Central memory CD8-positive, alpha-beta T cell (primary cell): ENCODE results near the gene ACLY.
A peak's percentile ranks its signal among the peaks of the same experiment; 100 is the strongest.

Source experiments
- ATAC-seq: fragments of 150-1000 bp; cut with Tn5 transposase; replicated peaks from 2 replicates; pipeline ENCODE4 v1.10.0; 2022; ENCODE audit warnings: mild to moderate bottlenecking, moderate FRiP score, moderate number of reproducible peaks; ENCODE audit not compliant: poor library complexity, severe bottlenecking; ENCODE audit errors: extremely low read depth
- DNase-seq, 2 donors: peaks; one replicate each; pipeline ENCODE4 v3.0.0; 2021; ENCODE audit warnings: low spot score in 2 of 2
- H3K27ac Mint-ChIP-seq: one replicate; pipeline ENCODE4 v1.8.0; 2022; ENCODE audit warnings: low read depth, mild to moderate bottlenecking, moderate library complexity, mixed read lengths
- H3K27me3 Mint-ChIP-seq: one replicate; pipeline ENCODE4 v1.8.0; 2022; ENCODE audit warnings: mixed read lengths
- H3K36me3 Mint-ChIP-seq: one replicate; pipeline ENCODE4 v1.8.0; 2022; ENCODE audit warnings: mild to moderate bottlenecking, moderate library complexity, mixed read lengths; ENCODE audit not compliant: insufficient read depth
- H3K4me1 Mint-ChIP-seq: one replicate; pipeline ENCODE4 v1.8.0; 2022; ENCODE audit warnings: mixed read lengths
- H3K4me3 Mint-ChIP-seq: one replicate; pipeline ENCODE4 v1.8.0; 2022; ENCODE audit warnings: mild to moderate bottlenecking, moderate library complexity, mixed read lengths
- H3K9me3 Mint-ChIP-seq: one replicate; pipeline ENCODE4 v1.8.0; 2022; ENCODE audit warnings: mixed read lengths

The ACLY gene

GRCh38 chr17:41918314-41919164 is at the start of gene ACLY:
Gene ACLY (minus strand): TSS chr17:41918951. CDS start chr17:41913873, 5,078 bp downstream.
- no peaks in the 10 kb centered on the region for H3K27me3 Mint-ChIP-seq
- H3K9me3 Mint-ChIP-seq = no peaks in the 10 kb centered on the region
- DNase-seq (peak; percentile 85 to 89), ATAC-seq (peak; percentile 99)
- peak within 1 kb of the TSS; percentile 78 for H3K27ac Mint-ChIP-seq
- H3K4me1 Mint-ChIP-seq = peaks cover 30% of the 10 kb centered on the region
- H3K4me3 Mint-ChIP-seq = peak within 1 kb of the TSS; percentile 92
- H3K36me3 Mint-ChIP-seq = peaks cover 6% of the 10 kb centered on the region

- Mint-ChIP-seq H3K4me3 (peak overlapping the region; percentile 86), H3K27ac (no peak overlapping the region), H3K36me3 (peaks cover 23% of the 10 kb centered on the region), H3K27me3 (no peaks in the 10 kb centered on the region), H3K4me1 (peaks cover 28% of the 10 kb centered on the region), H3K9me3 (no peaks in the 10 kb centered on the region)
- ATAC-seq (no peak), DNase-seq (no peak)
These were observed 49.3 kb upstream of the ACLY start for GRCh38 chr17:41967921-41968578.

GRCh38 chr17:41967141-41967920 is 48.6 kb upstream of the ACLY start:
- peak overlapping the region; percentile 94 for H3K27ac Mint-ChIP-seq
- ATAC-seq = peak; percentile 5
- no peaks in the 10 kb centered on the region for H3K27me3 Mint-ChIP-seq
- peak overlapping the region; percentile 86 for H3K4me3 Mint-ChIP-seq
- H3K36me3 Mint-ChIP-seq = peaks cover 21% of the 10 kb centered on the region
- peaks cover 23% of the 10 kb centered on the region for H3K4me1 Mint-ChIP-seq
- H3K9me3 Mint-ChIP-seq = no peaks in the 10 kb centered on the region
- DNase-seq = peak in 1 of 2 donors; percentile 13

- H3K9me3 Mint-ChIP-seq = no peaks in the 10 kb centered on the region
- peak within 1 kb of the TSS; percentile 86 for H3K4me3 Mint-ChIP-seq
- H3K36me3 Mint-ChIP-seq = peaks cover 25% of the 10 kb centered on the region
These were observed 47.9 kb upstream of the ACLY start, which contains the start of gene CNP for GRCh38 chr17:41966463-41967140. Gene CNP (plus strand): TSS chr17:41966795. CDS start chr17:41966885, 90 bp downstream.

GRCh38 chr17:41965694-41966462 is 47.1 kb upstream of the ACLY start:
- H3K36me3 Mint-ChIP-seq = peaks cover 25% of the 10 kb centered on the region
- H3K4me1 Mint-ChIP-seq = peaks cover 21% of the 10 kb centered on the region
- DNase-seq (peak; percentile 25 to 29), ATAC-seq (peak; percentile 37)
- peak overlapping the region; percentile 94 for H3K27ac Mint-ChIP-seq
- H3K4me3 Mint-ChIP-seq = peak overlapping the region; percentile 86
- H3K9me3 Mint-ChIP-seq = no peaks in the 10 kb centered on the region
- H3K27me3 Mint-ChIP-seq = no peaks in the 10 kb centered on the region

More at GRCh38 chr17:41966463-41967140, 47.9 kb upstream of the ACLY start, which contains the start of gene CNP:
- no peaks in the 10 kb centered on the region for H3K27me3 Mint-ChIP-seq
- peak within 1 kb of the TSS; percentile 94 for H3K27ac Mint-ChIP-seq
- ATAC-seq (peak; percentile 85), DNase-seq (peak; percentile 78 to 81)
- H3K4me1 Mint-ChIP-seq = peaks cover 21% of the 10 kb centered on the region

- DNase-seq (peak; percentile 42 to 59), ATAC-seq (no peak)
- H3K9me3 Mint-ChIP-seq = no peaks in the 10 kb centered on the region
- H3K4me1 Mint-ChIP-seq = peaks cover 17% of the 10 kb centered on the region
- H3K27me3 Mint-ChIP-seq = no peaks in the 10 kb centered on the region
- H3K36me3 Mint-ChIP-seq = peaks cover 16% of the 10 kb centered on the region
- H3K27ac Mint-ChIP-seq = no peak overlapping the region
- no peak overlapping the region for H3K4me3 Mint-ChIP-seq
These were observed 44.1 kb upstream of the ACLY start for GRCh38 chr17:41962768-41963434.

GRCh38 chr17:41962111-41962510 is 43.4 kb upstream of the ACLY start:
- Mint-ChIP-seq H3K27me3 (no peaks in the 10 kb centered on the region), H3K4me1 (peaks cover 14% of the 10 kb centered on the region), H3K9me3 (no peaks in the 10 kb centered on the region), H3K27ac (no peak overlapping the region), H3K4me3 (no peak overlapping the region), H3K36me3 (peaks cover 13% of the 10 kb centered on the region)
- DNase-seq = no peak
- ATAC-seq = no peak

- no peaks in the 10 kb centered on the region for H3K4me1 Mint-ChIP-seq
- ATAC-seq (no peak), DNase-seq (no peak)
- H3K9me3 Mint-ChIP-seq = no peaks in the 10 kb centered on the region
- no peaks in the 10 kb centered on the region for H3K27me3 Mint-ChIP-seq
- no peak overlapping the region for H3K4me3 Mint-ChIP-seq
- no peak overlapping the region for H3K27ac Mint-ChIP-seq
- H3K36me3 Mint-ChIP-seq = peaks cover 6% of the 10 kb centered on the region
These were observed 40.8 kb upstream of the ACLY start for GRCh38 chr17:41959336-41960095.

- no peak for ATAC-seq
- DNase-seq = no peak
- no peaks in the 10 kb centered on the region for H3K4me1 Mint-ChIP-seq
- H3K27ac Mint-ChIP-seq = no peak overlapping the region
- H3K36me3 Mint-ChIP-seq = peaks cover 6% of the 10 kb centered on the region
- no peak overlapping the region for H3K4me3 Mint-ChIP-seq
- H3K27me3 Mint-ChIP-seq = no peaks in the 10 kb centered on the region
- H3K9me3 Mint-ChIP-seq = no peaks in the 10 kb centered on the region
These were observed 40.2 kb upstream of the ACLY start for GRCh38 chr17:41959030-41959335.

- no peak overlapping the region for H3K4me3 Mint-ChIP-seq
- no peak overlapping the region for H3K27ac Mint-ChIP-seq
- peaks cover 6% of the 10 kb centered on the region for H3K36me3 Mint-ChIP-seq
- no peak for DNase-seq
- H3K4me1 Mint-ChIP-seq = no peaks in the 10 kb centered on the region
- no peak for ATAC-seq
- H3K27me3 Mint-ChIP-seq = no peaks in the 10 kb centered on the region
- H3K9me3 Mint-ChIP-seq = no peaks in the 10 kb centered on the region
These were observed 39.2 kb upstream of the ACLY start for GRCh38 chr17:41957869-41958439.
